HEK293T (cell line): Measurements from ENCODE around the gene ZIC2.
"Not testable (repeated sequence)": the region's sequence is repeated elsewhere in the genome, so short reads cannot be mapped to it uniquely, and the experiment has no call there.

Source experiments
- CTCF ChIA-PET: fragments of 350-600 bp; formaldehyde crosslinking; extraction: SDS; loops from one replicate; lab custom pipeline; 2021; ENCODE audit warnings: antibody characterized with exemption, inconsistent platforms; lab: Yijun Ruan, JAX
- POLR2A ChIA-PET: fragments of 350-600 bp; formaldehyde crosslinking; extraction: SDS; loops from one replicate; lab custom pipeline; 2020; ENCODE audit warnings: antibody characterized with exemption, inconsistent platforms; lab: Yijun Ruan, JAX
- DNase-seq: peaks from one replicate; pipeline ENCODE4 v3.0.0; 2012; ENCODE audit warnings: mixed read lengths; ENCODE audit errors: extremely low spot score
- ARNT ChIP-seq: fragments of 450-650 bp; IDR thresholded peaks from 2 replicates; pipeline ENCODE4 v1.6.1; 2017; ENCODE audit warnings: mild to moderate bottlenecking
- BHLHE40 ChIP-seq: fragments of 450-650 bp; IDR thresholded peaks from 2 replicates; pipeline ENCODE4 v1.6.1; 2016; ENCODE audit warnings: mild to moderate bottlenecking, moderate library complexity, borderline replicate concordance
- CTBP1 ChIP-seq: fragments of 450-650 bp; IDR thresholded peaks from 2 replicates; pipeline ENCODE4 v1.6.1; 2016; ENCODE audit warnings: borderline replicate concordance
- ELF4 ChIP-seq: fragments of 450-650 bp; IDR thresholded peaks from 2 replicates; pipeline ENCODE4 v1.6.1; 2017; ENCODE audit warnings: antibody characterized with exemption
- FOXA1 ChIP-seq: fragments of 450-650 bp; IDR thresholded peaks from 2 replicates; pipeline ENCODE4 v1.6.1; 2016; ENCODE audit warnings: mild to moderate bottlenecking
- FOXK2 ChIP-seq: fragments of 450-650 bp; IDR thresholded peaks from 2 replicates; pipeline ENCODE4 v1.6.1; 2016; ENCODE audit warnings: mild to moderate bottlenecking
- FOXM1 ChIP-seq: fragments of 450-650 bp; IDR thresholded peaks from 2 replicates; pipeline ENCODE4 v1.6.1; 2017; ENCODE audit warnings: mild to moderate bottlenecking, borderline replicate concordance
- HDGF ChIP-seq: fragments of 450-650 bp; IDR thresholded peaks from 2 replicates; pipeline ENCODE4 v1.6.1; 2017; ENCODE audit warnings: antibody characterized with exemption, borderline replicate concordance
- L3MBTL2 ChIP-seq: fragments of 450-650 bp; conservative IDR thresholded peaks from 2 replicates; pipeline ENCODE4 v1.6.1; 2016; ENCODE audit warnings: mild to moderate bottlenecking
- LEF1 ChIP-seq: fragments of 450-650 bp; IDR thresholded peaks from 2 replicates; pipeline ENCODE4 v1.6.1; 2017; ENCODE audit warnings: mild to moderate bottlenecking, borderline replicate concordance
- NFRKB ChIP-seq: fragments of 450-650 bp; IDR thresholded peaks from 2 replicates; pipeline ENCODE4 v1.6.1; 2016; ENCODE audit warnings: mild to moderate bottlenecking, moderate library complexity
- SP1 ChIP-seq: fragments of 450-650 bp; IDR thresholded peaks from 2 replicates; pipeline ENCODE4 v1.6.1; 2017
- SUZ12 ChIP-seq: fragments of 450-650 bp; IDR thresholded peaks from 2 replicates; pipeline ENCODE4 v1.6.1; 2016; ENCODE audit warnings: mild to moderate bottlenecking
- TARDBP ChIP-seq: fragments of 450-650 bp; IDR thresholded peaks from 2 replicates; pipeline ENCODE4 v1.6.1; 2016
- ZNF384 ChIP-seq: fragments of 450-650 bp; IDR thresholded peaks from 2 replicates; pipeline ENCODE4 v1.6.1; 2016
- TF ChIP-seq, protein P1 (sequence below): fragments of 450-650 bp; IDR thresholded peaks from 2 replicates; pipeline ENCODE4 v1.6.1; 2016

The ZIC2 gene

DNA sequence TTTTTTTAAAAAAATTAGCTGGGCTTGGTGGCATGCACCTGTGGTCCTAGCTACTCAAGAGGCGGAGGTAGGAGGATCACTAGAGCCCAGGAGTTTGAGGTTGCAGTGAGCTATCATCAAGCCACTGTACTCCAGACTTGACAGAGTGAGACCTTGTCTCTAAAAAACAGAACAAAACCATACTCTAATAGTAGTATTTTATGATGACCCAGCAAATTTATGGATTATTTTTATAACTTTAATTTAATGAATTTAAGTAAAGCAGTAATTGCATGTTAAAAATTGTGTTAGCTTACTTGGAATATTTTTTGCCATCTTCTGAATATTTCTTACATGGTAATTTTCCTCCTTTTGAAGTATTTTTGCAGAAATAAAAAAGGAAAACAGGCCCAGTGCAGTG, 48.3 kb downstream of the ZIC2 start:
- ChIA-PET CTCF (no interaction called here), POLR2A (no interaction called here)
- DNase-seq, result no peak
- TF ChIP-seq ELF4, result no peak
- no peak for TF ChIP-seq SUZ12
- no peak for TF ChIP-seq SP1
- TF ChIP-seq, protein P1, sequence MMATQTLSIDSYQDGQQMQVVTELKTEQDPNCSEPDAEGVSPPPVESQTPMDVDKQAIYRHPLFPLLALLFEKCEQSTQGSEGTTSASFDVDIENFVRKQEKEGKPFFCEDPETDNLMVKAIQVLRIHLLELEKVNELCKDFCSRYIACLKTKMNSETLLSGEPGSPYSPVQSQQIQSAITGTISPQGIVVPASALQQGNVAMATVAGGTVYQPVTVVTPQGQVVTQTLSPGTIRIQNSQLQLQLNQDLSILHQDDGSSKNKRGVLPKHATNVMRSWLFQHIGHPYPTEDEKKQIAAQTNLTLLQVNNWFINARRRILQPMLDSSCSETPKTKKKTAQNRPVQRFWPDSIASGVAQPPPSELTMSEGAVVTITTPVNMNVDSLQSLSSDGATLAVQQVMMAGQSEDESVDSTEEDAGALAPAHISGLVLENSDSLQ, result no peak
- TF ChIP-seq FOXA1, result no peak
- TF ChIP-seq BHLHE40, result no peak
- TF ChIP-seq FOXK2, result no peak
- no peak for TF ChIP-seq LEF1
- no peak for TF ChIP-seq FOXM1
- TF ChIP-seq NFRKB, result no peak
- TF ChIP-seq TARDBP, result no peak
- TF ChIP-seq ARNT, result no peak
- no peak for TF ChIP-seq CTBP1
- TF ChIP-seq ZNF384, result no peak
- TF ChIP-seq L3MBTL2, result no peak
- TF ChIP-seq HDGF, result no peak

DNA sequence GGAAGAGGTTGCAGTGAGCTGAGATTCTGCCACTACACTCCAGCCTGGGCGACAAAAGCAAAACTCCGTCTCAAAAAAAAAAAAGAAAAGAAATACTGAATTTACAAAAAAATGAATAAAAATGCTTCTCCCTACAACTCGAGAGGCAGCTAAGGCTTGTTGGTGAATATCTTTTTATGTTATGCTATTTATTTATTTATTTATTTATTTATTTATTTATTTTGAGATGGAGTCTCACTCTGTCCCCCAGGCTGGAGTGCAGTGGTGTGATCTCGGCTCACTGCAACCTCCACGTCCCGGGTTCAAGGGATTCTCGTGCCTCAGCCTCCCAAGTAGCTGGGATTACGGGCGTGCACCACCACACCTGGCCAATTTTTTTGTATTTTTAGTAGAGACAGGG, 51.1 kb downstream of the ZIC2 start:
- CTCF ChIA-PET, DNase-seq, POLR2A ChIA-PET: not testable (repeated sequence)

DNA sequence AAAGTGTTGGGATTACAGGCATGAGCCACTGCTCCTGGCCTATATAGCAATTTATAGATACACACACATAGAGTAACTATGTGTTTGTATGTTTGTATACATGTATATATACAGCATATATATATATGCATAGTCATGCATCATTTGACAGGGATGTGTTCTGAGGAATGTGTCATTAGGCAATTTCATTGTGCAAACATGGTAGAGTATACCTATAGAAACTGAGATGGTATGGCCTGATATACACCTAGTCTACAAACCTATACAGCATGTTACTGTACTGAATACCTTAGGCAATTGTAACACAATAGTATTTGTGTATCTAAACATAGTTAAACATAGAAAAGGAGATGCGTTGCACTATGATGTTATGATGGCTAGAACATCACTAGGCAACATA, 54.4 kb downstream of the ZIC2 start:
- ChIA-PET POLR2A (no interaction called here), CTCF (no interaction called here)
- TF ChIP-seq CTBP1 (no peak), BHLHE40 (no peak), ARNT (no peak), ELF4 (no peak), ZNF384 (no peak), L3MBTL2 (no peak), SUZ12 (no peak), LEF1 (no peak), FOXM1 (no peak), HDGF (no peak), TARDBP (no peak), SP1 (no peak), NFRKB (no peak)
- TF ChIP-seq, protein P1, result no peak
- DNase-seq, result no peak
